Measurements from ENCODE around the gene BZW2. TPM values are rescaled to one million over a fixed set of nuclear protein-coding genes. Genes with fewer than 3 reads are reported as not detected.

BZW2 gene
- total RNA-seq, 1 donor from 2014 or later, result 72.7 TPM

DNA sequence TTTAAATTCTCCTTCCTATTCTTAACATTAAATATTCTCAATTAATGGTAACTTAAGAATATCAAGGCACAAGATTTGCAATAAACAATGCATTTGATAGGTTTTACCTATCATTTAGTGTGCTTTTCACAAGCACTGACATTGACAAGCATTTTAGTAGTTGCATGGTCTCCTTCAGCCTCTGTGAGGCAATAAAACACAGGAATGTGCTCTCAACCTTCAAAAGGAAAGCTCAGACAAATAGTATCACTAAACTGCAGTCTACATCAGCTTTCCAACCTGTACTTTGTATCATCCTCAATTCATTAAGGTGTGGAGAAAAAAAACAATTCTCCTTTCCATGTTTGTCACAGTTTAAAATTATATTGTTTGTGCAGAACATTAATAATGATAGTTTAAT is 56.5 kb downstream of the BZW2 start:
- H3K27ac Mint-ChIP-seq, result no peak overlapping the region
- peaks cover 6% of the 10 kb centered on the region for H3K4me1 Mint-ChIP-seq (ENCODE audit: low read depth)
- no peak for DNase-seq (ENCODE audit: low spot score, unreplicated experiment)
- H3K9me3 Mint-ChIP-seq (ENCODE audit: low read depth), result no peaks in the 10 kb centered on the region
- no peaks in the 10 kb centered on the region for H3K27me3 Mint-ChIP-seq
- H3K4me3 Mint-ChIP-seq (ENCODE audit: low read depth), result no peak overlapping the region
- TF ChIP-seq, protein P1, sequence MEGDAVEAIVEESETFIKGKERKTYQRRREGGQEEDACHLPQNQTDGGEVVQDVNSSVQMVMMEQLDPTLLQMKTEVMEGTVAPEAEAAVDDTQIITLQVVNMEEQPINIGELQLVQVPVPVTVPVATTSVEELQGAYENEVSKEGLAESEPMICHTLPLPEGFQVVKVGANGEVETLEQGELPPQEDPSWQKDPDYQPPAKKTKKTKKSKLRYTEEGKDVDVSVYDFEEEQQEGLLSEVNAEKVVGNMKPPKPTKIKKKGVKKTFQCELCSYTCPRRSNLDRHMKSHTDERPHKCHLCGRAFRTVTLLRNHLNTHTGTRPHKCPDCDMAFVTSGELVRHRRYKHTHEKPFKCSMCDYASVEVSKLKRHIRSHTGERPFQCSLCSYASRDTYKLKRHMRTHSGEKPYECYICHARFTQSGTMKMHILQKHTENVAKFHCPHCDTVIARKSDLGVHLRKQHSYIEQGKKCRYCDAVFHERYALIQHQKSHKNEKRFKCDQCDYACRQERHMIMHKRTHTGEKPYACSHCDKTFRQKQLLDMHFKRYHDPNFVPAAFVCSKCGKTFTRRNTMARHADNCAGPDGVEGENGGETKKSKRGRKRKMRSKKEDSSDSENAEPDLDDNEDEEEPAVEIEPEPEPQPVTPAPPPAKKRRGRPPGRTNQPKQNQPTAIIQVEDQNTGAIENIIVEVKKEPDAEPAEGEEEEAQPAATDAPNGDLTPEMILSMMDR (IDR thresholded peaks at IDR 0.05; ENCODE audit: unreplicated experiment), result peak; percentile 12
- H3K36me3 Mint-ChIP-seq (ENCODE audit: insufficient read depth), result peaks cover 32% of the 10 kb centered on the region

GRCh38 chr7:16708511-16708910 is 62.5 kb downstream of the BZW2 start:
- H3K9me3 Mint-ChIP-seq (ENCODE audit: low read depth), result no peaks in the 10 kb centered on the region
- no peak overlapping the region for H3K4me3 Mint-ChIP-seq (ENCODE audit: low read depth)
- TF ChIP-seq, protein P1 (IDR thresholded peaks at IDR 0.05; ENCODE audit: unreplicated experiment), result no peak
- H3K27ac Mint-ChIP-seq, result no peak overlapping the region
- no peak for DNase-seq (ENCODE audit: low spot score, unreplicated experiment)
- H3K27me3 Mint-ChIP-seq, result no peaks in the 10 kb centered on the region
- no peaks in the 10 kb centered on the region for H3K4me1 Mint-ChIP-seq (ENCODE audit: low read depth)
- H3K36me3 Mint-ChIP-seq (ENCODE audit: insufficient read depth), result peaks cover 25% of the 10 kb centered on the region

- H3K27ac Mint-ChIP-seq, result no peak overlapping the region
- DNase-seq (ENCODE audit: low spot score, unreplicated experiment), result no peak
- TF ChIP-seq, protein P1 (IDR thresholded peaks at IDR 0.05; ENCODE audit: unreplicated experiment), result no peak
- no peak overlapping the region for H3K4me3 Mint-ChIP-seq (ENCODE audit: low read depth)
- H3K36me3 Mint-ChIP-seq (ENCODE audit: insufficient read depth), result peaks cover 23% of the 10 kb centered on the region
- H3K27me3 Mint-ChIP-seq, result no peaks in the 10 kb centered on the region
- H3K9me3 Mint-ChIP-seq (ENCODE audit: low read depth), result no peaks in the 10 kb centered on the region
- H3K4me1 Mint-ChIP-seq (ENCODE audit: low read depth), result no peaks in the 10 kb centered on the region
Measured at GRCh38 chr7:16708980-16709379, 63.0 kb downstream of the BZW2 start.

DNA sequence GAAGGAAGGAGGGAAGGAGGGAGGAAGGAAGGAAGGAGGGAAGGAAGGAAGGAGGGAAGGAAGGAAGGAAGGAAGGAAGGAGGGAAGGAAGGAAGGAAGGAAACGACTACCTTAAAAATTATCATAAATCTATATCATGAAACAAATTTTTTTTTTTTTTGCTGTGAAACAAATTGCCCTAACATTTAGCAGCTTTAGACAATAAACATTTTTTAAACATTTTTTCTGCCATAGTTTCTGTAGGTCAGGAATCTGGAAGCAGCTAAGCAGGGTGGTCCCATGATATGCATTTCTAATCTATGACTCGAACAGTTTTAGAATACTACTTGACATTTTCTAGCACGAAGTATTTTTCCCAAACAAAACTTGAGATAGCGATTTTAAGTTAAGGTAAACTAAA is 64.7 kb downstream of the BZW2 start:
- Mint-ChIP-seq H3K9me3 (ENCODE audit: low read depth) (no peaks in the 10 kb centered on the region), H3K4me3 (ENCODE audit: low read depth) (no peak overlapping the region), H3K4me1 (ENCODE audit: low read depth) (no peaks in the 10 kb centered on the region), H3K27me3 (no peaks in the 10 kb centered on the region), H3K36me3 (ENCODE audit: insufficient read depth) (peaks cover 17% of the 10 kb centered on the region), H3K27ac (no peak overlapping the region)
- TF ChIP-seq, protein P1 (IDR thresholded peaks at IDR 0.05; ENCODE audit: unreplicated experiment), result no peak
- no peak for DNase-seq (ENCODE audit: low spot score, unreplicated experiment)

DNA sequence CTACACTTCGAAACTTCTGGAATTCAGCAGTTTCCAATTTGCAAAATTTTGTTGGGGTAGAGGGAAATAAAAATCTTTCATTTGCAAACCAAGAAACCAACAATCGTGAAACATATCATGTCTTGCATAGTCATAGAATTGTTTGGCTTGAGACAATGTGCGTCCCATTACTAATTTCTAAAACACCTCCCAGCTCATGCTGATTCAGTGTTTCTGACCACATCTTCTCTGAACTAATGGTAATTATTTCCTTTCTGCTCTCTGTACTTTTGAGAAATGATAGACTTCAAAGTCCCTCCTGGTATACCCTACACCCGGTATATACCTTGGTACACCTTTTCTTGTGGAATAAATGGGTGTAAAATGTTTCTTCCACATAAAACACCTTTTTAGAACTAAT is 65.7 kb downstream of the BZW2 start:
- H3K4me3 Mint-ChIP-seq (ENCODE audit: low read depth), result no peak overlapping the region
- DNase-seq (ENCODE audit: low spot score, unreplicated experiment), result no peak
- H3K4me1 Mint-ChIP-seq (ENCODE audit: low read depth), result no peaks in the 10 kb centered on the region
- no peaks in the 10 kb centered on the region for H3K27me3 Mint-ChIP-seq
- H3K9me3 Mint-ChIP-seq (ENCODE audit: low read depth), result no peaks in the 10 kb centered on the region
- TF ChIP-seq, protein P1 (IDR thresholded peaks at IDR 0.05; ENCODE audit: unreplicated experiment), result no peak
- no peak overlapping the region for H3K27ac Mint-ChIP-seq
- peaks cover 9% of the 10 kb centered on the region for H3K36me3 Mint-ChIP-seq (ENCODE audit: insufficient read depth)
